ENCODE measurements around the gene AUTS2.

The AUTS2 gene

GRCh38 chr7:70527520-70528115 lies 929.3 kb downstream of the AUTS2 start:
- no peak for TF ChIP-seq CTCF (IDR thresholded peaks at IDR 0.05; ENCODE audit: control insufficient read depth, extremely low read depth, insufficient read depth)
- H3K4me3 ChIP-seq (ENCODE audit: low read depth, low read length) = no peak overlapping the region
- no peak for DNase-seq (ENCODE audit: low read depth)

GRCh38 chr7:70529436-70529835 lies 931.2 kb downstream of the AUTS2 start:
- TF ChIP-seq CTCF (IDR thresholded peaks at IDR 0.05; ENCODE audit: control insufficient read depth, extremely low read depth, insufficient read depth) = no peak
- H3K4me3 ChIP-seq (ENCODE audit: low read depth, low read length) = no peak overlapping the region
- DNase-seq (ENCODE audit: low read depth) = no peak

- no peak for DNase-seq (ENCODE audit: low read depth)
- no peak for TF ChIP-seq CTCF (IDR thresholded peaks at IDR 0.05; ENCODE audit: control insufficient read depth, extremely low read depth, insufficient read depth)
Measured at GRCh38 chr7:70529914-70530585, 931.8 kb downstream of the AUTS2 start.

GRCh38 chr7:70533614-70534013 lies 935.3 kb downstream of the AUTS2 start:
- DNase-seq (ENCODE audit: low read depth) = no peak
- H3K4me3 ChIP-seq (ENCODE audit: low read depth, low read length) = no peak overlapping the region
- TF ChIP-seq CTCF (IDR thresholded peaks at IDR 0.05; ENCODE audit: control insufficient read depth, extremely low read depth, insufficient read depth) = no peak

More at GRCh38 chr7:70529914-70530585, 931.8 kb downstream of the AUTS2 start:
- no peak overlapping the region for H3K4me3 ChIP-seq (ENCODE audit: low read depth, low read length)

GRCh38 chr7:70539205-70539604 lies 940.9 kb downstream of the AUTS2 start:
- no peak for TF ChIP-seq CTCF (IDR thresholded peaks at IDR 0.05; ENCODE audit: control insufficient read depth, extremely low read depth, insufficient read depth)
- no peak for DNase-seq (ENCODE audit: low read depth)
- no peak overlapping the region for H3K4me3 ChIP-seq (ENCODE audit: low read depth, low read length)

- TF ChIP-seq CTCF (IDR thresholded peaks at IDR 0.05; ENCODE audit: control insufficient read depth, extremely low read depth, insufficient read depth) = no peak
- no peak overlapping the region for H3K4me3 ChIP-seq (ENCODE audit: low read depth, low read length)
- no peak for DNase-seq (ENCODE audit: low read depth)
Measured at GRCh38 chr7:70539617-70540016, 941.3 kb downstream of the AUTS2 start.

DNA sequence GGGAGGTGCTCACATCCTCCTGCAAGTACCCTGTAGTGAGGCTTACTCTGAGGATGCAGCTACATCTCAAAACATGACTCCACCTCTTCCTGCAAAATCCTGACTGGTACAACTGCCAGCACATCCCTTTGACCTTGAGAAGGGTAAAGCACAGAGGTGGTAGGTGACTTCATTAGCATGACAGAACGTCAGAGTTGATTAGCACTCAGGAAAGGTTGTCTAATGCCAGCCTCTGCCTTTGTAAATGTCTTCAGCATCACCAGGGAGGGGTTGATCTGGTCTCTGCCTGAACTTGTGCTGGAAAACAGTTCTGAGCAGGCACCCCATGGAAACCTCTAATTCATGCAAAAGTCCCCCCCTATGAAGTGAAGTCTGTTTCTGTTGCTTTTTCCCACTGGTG lies 942.4 kb downstream of the AUTS2 start:
- no peak for TF ChIP-seq CTCF (IDR thresholded peaks at IDR 0.05; ENCODE audit: control insufficient read depth, extremely low read depth, insufficient read depth)
- no peak overlapping the region for H3K4me3 ChIP-seq (ENCODE audit: low read depth, low read length)
- no peak for DNase-seq (ENCODE audit: low read depth)

Data from LNCaP clone FGC (cell line).